ENCODE data around the gene PEX14.

The PEX14 gene

DNA sequence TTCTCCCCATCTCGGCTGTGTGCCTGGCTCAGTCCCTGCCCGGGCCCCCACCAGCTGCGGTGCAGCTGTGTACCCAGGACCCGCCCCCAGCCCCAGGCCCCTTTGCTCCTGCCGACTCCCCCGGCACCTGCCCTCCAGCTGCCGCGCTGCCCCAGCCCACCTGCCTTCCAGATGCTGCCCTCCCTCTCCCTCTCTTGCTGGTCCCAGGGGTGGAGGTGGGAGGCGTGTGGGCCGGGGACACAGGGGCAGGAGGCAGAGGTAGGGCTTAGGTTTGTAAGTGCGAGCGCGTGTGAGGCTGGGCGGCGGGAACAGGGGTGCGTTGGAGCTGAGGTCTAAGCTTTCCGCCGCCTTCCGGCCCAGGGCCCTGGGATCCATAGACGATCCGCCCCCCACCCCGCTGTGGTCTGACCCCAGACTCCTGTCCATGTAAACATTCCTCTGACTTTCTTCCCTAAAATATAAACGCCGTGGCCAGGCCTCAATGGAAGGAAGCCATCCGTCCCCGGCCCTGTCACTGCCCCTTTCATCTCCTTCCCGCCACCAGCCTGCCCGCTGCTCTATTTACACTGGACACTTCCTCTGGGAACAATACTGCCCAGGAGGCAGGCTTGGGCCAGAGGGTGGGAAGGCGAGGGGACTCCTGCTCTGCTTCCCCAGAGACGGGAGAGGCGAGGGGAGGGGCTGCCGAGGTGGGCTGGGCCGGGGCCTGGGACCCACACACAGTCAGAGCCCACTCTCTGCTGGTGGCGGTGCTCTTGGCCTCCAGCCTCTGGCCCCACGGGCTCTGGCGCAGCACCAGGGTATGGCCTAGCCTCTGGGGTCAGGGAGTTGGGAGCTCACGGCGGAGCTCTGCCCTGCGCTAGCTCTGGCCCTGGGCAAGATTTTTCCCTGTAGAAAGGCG, 193.4 kb downstream of the PEX14 start:
- DNase-seq (ENCODE audit: low spot score): no peak

DNA sequence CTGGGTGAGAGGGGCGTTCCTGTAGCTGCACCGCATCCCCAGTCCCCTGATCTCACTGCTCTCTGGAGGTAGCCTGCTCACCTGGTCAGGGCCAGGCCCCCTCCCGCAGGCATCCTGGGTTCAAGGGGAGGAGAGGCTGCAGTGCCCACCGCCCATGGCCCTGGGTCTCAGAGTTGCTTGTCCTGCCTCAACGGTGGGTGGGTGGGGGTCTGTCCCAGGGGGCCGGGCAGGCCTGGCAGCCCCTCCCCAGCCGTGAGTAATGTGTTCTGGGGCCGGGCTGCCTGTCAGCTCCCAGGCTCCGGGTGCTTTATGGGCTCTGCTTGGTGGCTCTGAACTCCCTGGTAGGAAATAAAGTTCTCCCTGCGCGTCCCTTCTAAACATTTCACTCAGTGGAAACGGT, 194.8 kb downstream of the PEX14 start:
- no peak for DNase-seq (ENCODE audit: low spot score)

DNA sequence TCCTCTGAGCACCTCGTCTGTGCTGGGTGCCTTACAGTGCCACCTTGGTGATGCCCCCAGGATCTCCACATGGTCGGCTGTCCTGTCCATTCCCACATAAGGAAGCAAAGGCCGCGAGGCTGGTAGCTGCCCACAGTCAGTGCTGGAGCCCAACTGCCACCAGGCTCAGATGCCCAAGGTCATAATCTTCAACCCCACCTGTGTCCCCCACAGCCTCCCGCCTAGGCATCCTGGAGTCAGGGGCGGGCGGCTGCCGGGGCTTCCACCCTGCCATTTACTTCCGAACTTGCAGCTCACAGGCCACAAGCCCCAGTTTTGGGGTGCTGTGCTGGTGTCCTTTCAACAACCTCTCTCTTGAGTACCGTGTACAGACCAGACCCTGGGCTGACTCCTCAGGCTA, 195.4 kb downstream of the PEX14 start:
- no peak for DNase-seq (ENCODE audit: low spot score)

- no peak for DNase-seq (ENCODE audit: low spot score)
Measured at GRCh38 chr1:10671090-10671489, 196.3 kb downstream of the PEX14 start.

GRCh38 chr1:10671622-10672342, 197.0 kb downstream of the PEX14 start:
- DNase-seq (ENCODE audit: low spot score): no peak

DNA sequence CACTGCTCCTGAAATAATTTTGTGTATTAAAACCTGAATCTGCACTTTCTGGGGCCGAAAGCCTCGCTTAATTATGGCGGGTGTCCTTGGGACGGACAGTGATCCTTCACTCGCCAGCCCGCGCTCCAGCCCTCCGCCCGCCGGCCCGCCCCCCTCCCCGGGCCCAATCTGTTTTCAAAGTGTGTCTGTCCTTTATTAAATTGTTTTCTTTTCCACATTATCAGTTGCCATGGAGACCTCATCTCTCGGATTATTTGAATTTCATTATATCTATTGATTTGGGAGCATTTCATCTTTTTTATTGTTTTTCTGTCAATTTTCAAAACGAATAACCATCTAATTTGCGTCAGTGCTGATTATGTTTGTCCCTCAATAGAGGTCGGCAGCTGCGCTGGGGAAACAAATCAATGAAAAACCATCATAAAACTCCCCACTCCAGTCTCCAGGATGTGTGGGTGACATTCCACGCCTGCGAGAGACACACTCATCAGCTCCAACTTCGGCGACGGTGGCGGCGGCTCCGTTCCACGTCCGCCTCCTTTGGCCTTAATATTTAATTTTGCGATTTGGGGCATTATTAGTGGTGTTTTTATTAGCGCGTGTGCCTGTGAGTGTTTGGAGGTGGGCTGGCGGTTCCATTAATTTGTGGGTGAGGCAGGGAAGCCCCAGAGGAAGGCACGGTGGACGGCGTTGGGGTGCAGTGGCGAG, 197.7 kb downstream of the PEX14 start:
- DNase-seq (ENCODE audit: low spot score): no peak

- no peak for DNase-seq (ENCODE audit: low spot score)
Measured at GRCh38 chr1:10673109-10673711, 198.5 kb downstream of the PEX14 start.

DNA sequence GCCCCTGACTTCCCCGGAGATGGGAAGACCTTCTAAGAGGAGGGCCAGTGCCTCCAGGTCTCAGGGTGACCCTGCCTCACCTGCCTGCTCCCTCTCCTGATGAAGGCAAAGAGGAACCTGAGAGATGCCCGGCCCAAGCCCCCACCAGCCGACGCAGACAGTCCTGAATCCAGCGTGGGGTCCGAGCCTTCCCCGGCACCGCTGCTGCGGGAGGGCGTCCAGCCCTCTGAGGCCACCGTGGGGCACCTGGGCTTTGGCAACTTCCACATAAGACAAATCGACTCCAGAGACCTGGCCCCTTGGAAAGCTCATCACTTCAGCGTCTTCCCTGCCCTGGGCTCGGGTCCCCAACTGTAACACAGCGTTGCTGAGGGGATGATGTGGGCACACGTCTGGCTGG, 199.5 kb downstream of the PEX14 start:
- no peak for DNase-seq (ENCODE audit: low spot score)

DNA sequence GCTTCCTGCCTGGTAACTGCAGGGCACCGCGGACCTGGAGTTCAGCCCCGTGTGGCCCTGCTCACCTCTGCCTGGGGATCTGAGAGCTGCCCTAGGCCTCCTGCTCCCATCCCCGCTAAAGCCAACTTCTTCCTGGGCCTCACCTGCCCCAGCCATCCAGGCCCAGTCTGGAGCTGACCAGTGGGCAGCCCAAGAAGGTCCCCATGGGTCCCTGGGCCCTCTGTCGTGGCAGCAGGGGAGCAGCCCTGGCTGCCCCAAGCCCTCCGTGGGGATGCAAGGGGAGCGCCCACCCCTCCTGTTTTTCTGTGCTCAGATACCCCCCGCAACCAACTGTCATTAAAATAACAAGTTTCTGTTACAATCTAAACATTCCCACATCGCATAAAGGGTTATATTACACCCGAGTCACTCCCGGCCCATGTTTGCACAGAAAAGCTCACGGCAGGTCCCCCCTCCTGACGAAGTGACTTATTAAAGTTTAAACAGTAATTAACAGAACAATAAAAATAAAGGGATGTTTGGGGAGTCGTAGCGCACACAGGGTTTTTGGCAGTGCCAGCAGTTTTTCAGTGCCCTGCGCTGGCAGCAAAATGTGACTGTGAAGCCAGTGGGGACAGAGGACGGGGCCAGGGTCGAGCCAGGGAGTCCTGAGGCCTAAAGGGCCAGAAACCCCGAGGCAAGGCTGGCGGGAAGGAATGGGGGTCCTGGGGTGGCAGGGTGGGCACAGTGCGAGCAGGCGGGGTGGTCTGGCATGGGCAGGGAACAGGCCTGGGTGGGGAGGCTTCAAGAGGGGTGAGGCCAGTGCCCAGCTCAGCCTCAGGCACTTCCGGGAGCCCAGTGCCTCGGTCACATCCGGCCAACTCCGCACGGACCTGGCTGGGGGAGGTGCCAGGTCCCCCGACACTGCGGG, 200.2 kb downstream of the PEX14 start:
- no peak for DNase-seq (ENCODE audit: low spot score)

DNA sequence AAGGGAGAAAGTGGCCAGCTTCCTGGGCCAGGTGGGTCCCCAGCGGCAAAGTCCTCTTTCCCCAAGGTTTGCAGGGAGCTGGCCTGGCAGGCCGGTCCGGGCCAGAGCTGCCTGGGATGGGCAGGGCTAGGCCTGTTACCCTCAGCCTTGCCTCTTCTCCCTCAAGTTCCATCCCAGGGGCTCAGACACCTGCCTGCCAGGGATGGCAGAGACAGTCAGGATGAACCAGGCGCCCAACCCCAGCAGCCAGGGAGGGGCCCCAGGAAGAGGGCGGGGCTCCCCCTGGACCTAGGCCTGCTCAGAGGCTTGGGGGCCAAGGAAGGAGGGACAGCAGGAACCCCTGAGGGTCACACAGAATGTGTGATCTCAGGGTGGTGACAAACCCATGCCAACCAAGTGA, 201.1 kb downstream of the PEX14 start:
- DNase-seq (ENCODE audit: low spot score): no peak

GRCh38 chr1:10676963-10677362, 202.2 kb downstream of the PEX14 start:
- DNase-seq (ENCODE audit: low spot score): no peak

DNA sequence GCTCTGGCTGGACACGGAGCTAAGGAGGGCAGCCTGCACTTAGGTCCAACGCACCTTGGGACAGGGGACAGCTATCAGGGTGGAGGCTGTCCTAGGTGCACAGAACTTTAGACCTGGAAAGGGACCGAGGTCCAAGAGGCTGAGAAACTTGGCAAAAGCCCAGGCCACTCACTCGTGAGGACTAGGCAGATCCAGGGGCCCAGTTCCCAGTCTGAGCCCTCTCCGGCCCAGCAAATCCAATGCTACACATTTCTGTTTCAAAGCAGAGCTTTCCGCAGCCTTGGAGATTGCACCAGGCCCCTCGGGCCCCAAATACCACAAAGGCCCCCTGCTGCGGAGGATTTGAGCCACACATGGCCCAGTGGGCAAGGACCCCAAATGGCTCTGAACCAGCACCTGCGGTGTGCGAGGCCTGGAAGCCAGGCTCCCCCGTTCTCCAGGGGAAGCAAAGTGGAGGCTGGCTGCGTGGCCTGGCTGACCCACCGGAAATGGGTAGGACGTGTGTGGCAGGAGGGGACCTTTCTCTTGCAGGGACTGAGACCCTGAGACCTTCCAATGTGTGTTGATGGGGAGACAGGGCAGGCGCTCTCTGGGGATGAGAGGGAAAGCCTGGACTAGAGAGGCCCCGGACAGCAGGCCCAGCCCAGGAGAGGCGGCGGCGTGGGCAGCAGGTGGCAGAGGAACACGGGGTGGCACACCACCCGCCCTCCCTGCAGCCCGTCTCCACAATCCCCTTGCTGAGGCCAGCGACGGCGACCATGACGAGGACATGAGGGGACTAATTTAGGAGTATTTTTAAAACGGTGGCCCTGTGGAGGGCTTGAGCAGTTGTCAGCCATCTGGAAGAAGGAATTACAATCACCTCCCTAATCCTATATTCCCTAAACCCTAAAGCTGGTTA, 203.0 kb downstream of the PEX14 start:
- no peak for DNase-seq (ENCODE audit: low spot score)

- DNase-seq (ENCODE audit: low spot score): no peak
Measured at GRCh38 chr1:10678402-10678801, 203.7 kb downstream of the PEX14 start.

- no peak for DNase-seq (ENCODE audit: low spot score)
Measured at GRCh38 chr1:10678852-10679251, 204.1 kb downstream of the PEX14 start.

GRCh38 chr1:10679496-10680220, 204.9 kb downstream of the PEX14 start:
- DNase-seq (ENCODE audit: low spot score): no peak
